IMR-90 (cell line): ENCODE results near the gene RASIP1. TPM values are rescaled to one million over a fixed set of nuclear protein-coding genes. Genes with fewer than 3 reads are reported as not detected.

Source experiments
- polyA plus RNA-seq, 3 experiments: library from polyadenylated mRNA; depleted of rRNA; stranded (reverse); fragments of >200 nt; gene quantifications; 2 replicates each; pipeline ENCODE4 v1.2.3, GENCODE V29; 2012; ENCODE audit warnings: low replicate concordance in 1 of 3
- total RNA-seq: library from RNA; depleted of rRNA; stranded (reverse); fragments of >200 nt; gene quantifications from 2 replicates; pipeline ENCODE4 v1.2.3, GENCODE V29; 2012; rRNA removed

RASIP1 gene
- total and polyA plus RNA-seq, 2 of the 4 experiments (the other 2 are of a cell fraction) = 0.18 to 0.51 TPM

Other genes with a start within 250 kb of the RASIP1 start
- 0.18 TPM in 1 of 2 replicates, not detected in the other for gene LMTK3, start 228.8 kb downstream of the RASIP1 start, total RNA-seq
- gene LMTK3, start 228.8 kb downstream of the RASIP1 start, polyA plus RNA-seq (2012; rRNA removed) = 0.60 and 0.87 TPM in 2 replicates
- not detected in 2 replicates for gene SULT2B1, start 188.4 kb downstream of the RASIP1 start, total RNA-seq
- 0.09 TPM in 1 of 2 replicates, not detected in the other for gene SULT2B1, start 188.4 kb downstream of the RASIP1 start, polyA plus RNA-seq (2012; rRNA removed)
- gene SPACA4, start 133.9 kb downstream of the RASIP1 start, total RNA-seq = not detected in 2 replicates
- gene SPACA4, start 133.9 kb downstream of the RASIP1 start, polyA plus RNA-seq (2012; rRNA removed) = not detected in 2 replicates
- 0.36 and 0.56 TPM in 2 replicates for gene FAM83E, start 125.5 kb downstream of the RASIP1 start, total RNA-seq
- 0.05 and 0.17 TPM in 2 replicates for gene FAM83E, start 125.5 kb downstream of the RASIP1 start, polyA plus RNA-seq (2012; rRNA removed)
- 1,909 and 2,552 TPM in 2 replicates for gene RPL18, start 121.4 kb downstream of the RASIP1 start, total RNA-seq
- 1,897 and 2,254 TPM in 2 replicates for gene RPL18, start 121.4 kb downstream of the RASIP1 start, polyA plus RNA-seq (2012; rRNA removed)
- gene SPHK2, start 121.1 kb downstream of the RASIP1 start, total RNA-seq = 1.6 and 1.7 TPM in 2 replicates
- 9.9 and 11.9 TPM in 2 replicates for gene SPHK2, start 121.1 kb downstream of the RASIP1 start, polyA plus RNA-seq (2012; rRNA removed)
- 2.5 and 3.6 TPM in 2 replicates for gene DBP, start 103.2 kb downstream of the RASIP1 start, total RNA-seq
- gene DBP, start 103.2 kb downstream of the RASIP1 start, polyA plus RNA-seq (2012; rRNA removed) = 3.0 and 3.6 TPM in 2 replicates
- 1.3 and 1.7 TPM in 2 replicates for gene CA11, start 94.4 kb downstream of the RASIP1 start, total RNA-seq
- gene CA11, start 94.4 kb downstream of the RASIP1 start, polyA plus RNA-seq (2012; rRNA removed) = 2.7 and 2.9 TPM in 2 replicates
- not detected in 2 replicates for gene NTN5, start 67.6 kb downstream of the RASIP1 start, total RNA-seq
- gene NTN5, start 67.6 kb downstream of the RASIP1 start, polyA plus RNA-seq (2012; rRNA removed) = 0.11 and 0.19 TPM in 2 replicates
- not detected in 2 replicates for gene FUT2, start 44.6 kb downstream of the RASIP1 start, total RNA-seq
- not detected in 2 replicates for gene FUT2, start 44.6 kb downstream of the RASIP1 start, polyA plus RNA-seq (2012; rRNA removed)
- 0.18 and 0.28 TPM in 2 replicates for gene MAMSTR, start 20.9 kb downstream of the RASIP1 start, total RNA-seq
- gene MAMSTR, start 20.9 kb downstream of the RASIP1 start, polyA plus RNA-seq (2012; rRNA removed) = 1.9 and 2.7 TPM in 2 replicates
- not detected in 2 replicates for gene IZUMO1, start 6.3 kb upstream of the RASIP1 start, total RNA-seq
- not detected in 2 replicates for gene IZUMO1, start 6.3 kb upstream of the RASIP1 start, polyA plus RNA-seq (2012; rRNA removed)
- gene FUT1, start 12.0 kb upstream of the RASIP1 start, total RNA-seq = under 0.01 and 0.18 TPM in 2 replicates
- 0.03 and 0.09 TPM in 2 replicates for gene FUT1, start 12.0 kb upstream of the RASIP1 start, polyA plus RNA-seq (2012; rRNA removed)
- not detected in 2 replicates for gene FGF21, start 14.9 kb upstream of the RASIP1 start, total RNA-seq
- not detected in 2 replicates for gene FGF21, start 14.9 kb upstream of the RASIP1 start, polyA plus RNA-seq (2012; rRNA removed)
- 20.1 and 21.7 TPM in 2 replicates for gene BCAT2, start 70.4 kb upstream of the RASIP1 start, total RNA-seq
- 42.2 and 45.3 TPM in 2 replicates for gene BCAT2, start 70.4 kb upstream of the RASIP1 start, polyA plus RNA-seq (2012; rRNA removed)
- gene HSD17B14, start 95.9 kb upstream of the RASIP1 start, total RNA-seq = 0.54 and 0.56 TPM in 2 replicates
- gene HSD17B14, start 95.9 kb upstream of the RASIP1 start, polyA plus RNA-seq (2012; rRNA removed) = 4.5 and 5.6 TPM in 2 replicates
- 4.2 and 4.5 TPM in 2 replicates for gene PLEKHA4, start 128.0 kb upstream of the RASIP1 start, total RNA-seq
- 14.4 and 17.2 TPM in 2 replicates for gene PLEKHA4, start 128.0 kb upstream of the RASIP1 start, polyA plus RNA-seq (2012; rRNA removed)
- 26.7 and 39.4 TPM in 2 replicates for gene PPP1R15A, start 131.8 kb upstream of the RASIP1 start, total RNA-seq
- gene PPP1R15A, start 131.8 kb upstream of the RASIP1 start, polyA plus RNA-seq (2012; rRNA removed) = 87.7 and 104 TPM in 2 replicates
- under 0.01 TPM in 1 of 2 replicates, not detected in the other for gene TULP2, start 158.1 kb upstream of the RASIP1 start, total RNA-seq
- gene TULP2, start 158.1 kb upstream of the RASIP1 start, polyA plus RNA-seq (2012; rRNA removed) = 0.20 and 0.26 TPM in 2 replicates
- 37.3 and 39.2 TPM in 2 replicates for gene NUCB1, start 159.7 kb upstream of the RASIP1 start, total RNA-seq
- gene NUCB1, start 159.7 kb upstream of the RASIP1 start, polyA plus RNA-seq (2012; rRNA removed) = 253 and 261 TPM in 2 replicates
- gene DHDH, start 193.1 kb upstream of the RASIP1 start, total RNA-seq = 0.28 and 0.36 TPM in 2 replicates
- gene DHDH, start 193.1 kb upstream of the RASIP1 start, polyA plus RNA-seq (2012; rRNA removed) = 0.33 and 0.53 TPM in 2 replicates
- 23.3 and 26.1 TPM in 2 replicates for gene BAX, start 214.3 kb upstream of the RASIP1 start, total RNA-seq
- gene BAX, start 214.3 kb upstream of the RASIP1 start, polyA plus RNA-seq (2012; rRNA removed) = 169 and 181 TPM in 2 replicates
- 913 and 1,057 TPM in 2 replicates for gene FTL, start 224.7 kb upstream of the RASIP1 start, total RNA-seq
- 2,766 and 2,944 TPM in 2 replicates for gene FTL, start 224.7 kb upstream of the RASIP1 start, polyA plus RNA-seq (2012; rRNA removed)